Measurements from ENCODE around the gene ARHGEF10L. TPM values are rescaled to one million over a fixed set of nuclear protein-coding genes. Genes with fewer than 3 reads are reported as not detected.

The ARHGEF10L gene
- total and polyA plus RNA-seq, 5 experiments from 2014 or later: 0.27 to 0.34 TPM; not detected in 3

DNA sequence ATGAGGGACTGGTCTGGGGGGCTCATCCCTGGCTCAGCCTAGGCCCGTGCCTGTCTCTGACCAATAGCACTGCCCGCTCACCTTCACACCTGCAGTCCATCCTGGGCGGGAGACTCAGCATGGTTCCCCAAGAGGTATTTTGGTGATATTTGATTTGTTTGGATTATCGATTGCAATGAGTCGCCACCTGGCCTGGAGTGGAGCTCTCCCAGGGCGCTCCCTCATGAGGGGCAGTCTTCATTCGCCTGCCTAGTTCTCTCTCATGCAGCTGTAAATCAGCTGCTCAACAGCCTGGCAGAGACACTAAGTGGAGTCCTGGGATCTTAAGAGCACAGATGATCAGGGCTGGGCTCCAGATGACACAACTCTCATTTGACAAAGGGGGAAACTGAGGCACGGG lies 125.6 kb downstream of the ARHGEF10L start:
- no peaks in the 10 kb centered on the region for H3K9me3 Mint-ChIP-seq
- no peak overlapping the region for H3K4me3 Mint-ChIP-seq
- ATAC-seq (no peak), DNase-seq (no peak)
- no peak overlapping the region for H3K27ac Mint-ChIP-seq
- no peaks in the 10 kb centered on the region for H3K36me3 Mint-ChIP-seq
- POLR2A ChIA-PET: no interaction called here
- peaks cover 0 to 3% (median 0%) of the 10 kb centered on the region in 5 donors for H3K27me3 Mint-ChIP-seq
- H3K4me1 Mint-ChIP-seq: no peaks in the 10 kb centered on the region

DNA sequence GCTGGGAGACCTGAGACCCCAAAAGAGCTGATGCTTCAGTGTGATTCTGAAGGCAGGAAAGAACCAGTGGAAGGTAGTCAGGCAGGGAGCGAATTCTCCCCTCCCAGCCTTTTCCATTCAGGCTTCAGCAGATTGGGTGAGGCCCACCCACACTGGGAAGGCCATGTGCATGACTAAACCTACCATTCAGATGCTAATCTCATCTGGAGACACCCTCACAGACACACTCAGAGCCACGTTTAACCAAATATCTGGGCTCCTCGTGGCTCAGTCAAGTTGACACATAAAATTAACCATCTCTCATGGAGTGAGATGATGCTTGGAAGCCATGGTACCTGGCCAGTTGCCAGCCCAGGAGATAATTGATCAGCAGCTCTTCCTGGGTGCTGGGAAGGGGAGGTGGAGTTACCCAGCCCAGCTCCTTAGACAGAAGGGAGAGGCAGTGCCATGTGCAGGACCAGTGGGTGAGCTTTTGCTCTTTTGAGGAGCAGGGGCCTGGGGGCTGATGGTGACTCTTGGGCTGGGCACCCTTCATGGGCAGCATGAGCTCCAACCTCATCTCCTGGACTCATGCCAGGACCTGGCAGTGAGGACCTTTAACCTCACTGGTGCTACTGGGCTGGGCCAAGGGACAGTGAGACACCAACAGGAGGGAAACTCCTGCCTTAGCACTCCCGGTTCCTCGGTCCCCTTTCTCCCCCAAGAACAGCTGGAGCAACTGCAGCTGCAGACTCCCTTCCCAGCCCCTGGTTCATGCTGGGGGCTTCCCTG lies 126.6 kb downstream of the ARHGEF10L start:
- Mint-ChIP-seq H3K4me1 (no peaks in the 10 kb centered on the region), H3K4me3 (no peak overlapping the region), H3K27me3 (peaks cover 0 to 3% (median 0%) of the 10 kb centered on the region in 5 donors), H3K27ac (no peak overlapping the region), H3K9me3 (no peaks in the 10 kb centered on the region), H3K36me3 (no peaks in the 10 kb centered on the region)
- no peak for ATAC-seq
- POLR2A ChIA-PET: no interaction called here
- no peak for DNase-seq

DNA sequence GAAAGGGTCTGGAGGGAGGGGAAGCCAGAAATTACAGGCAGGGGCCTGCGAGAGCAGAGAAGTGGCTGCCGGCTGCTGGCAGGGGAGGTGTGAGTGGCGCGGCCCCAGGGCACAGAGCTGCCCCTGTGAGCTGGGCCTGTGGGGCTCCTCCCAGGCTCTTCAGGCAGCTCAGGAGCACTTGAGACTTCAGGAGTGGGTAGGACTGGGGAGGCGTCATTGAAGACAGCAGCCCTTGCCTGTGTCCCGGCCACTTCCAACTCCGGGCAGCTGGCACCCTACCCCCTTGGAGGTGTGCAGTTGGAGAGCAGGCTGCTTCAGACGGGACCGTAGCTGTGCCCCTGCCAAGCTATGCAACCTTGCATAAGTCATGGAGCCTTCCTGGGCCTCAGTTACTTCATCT lies 128.1 kb downstream of the ARHGEF10L start:
- ATAC-seq (no peak), DNase-seq (no peak)
- POLR2A ChIA-PET: no interaction called here
- H3K4me1 Mint-ChIP-seq: no peaks in the 10 kb centered on the region
- no peaks in the 10 kb centered on the region for H3K36me3 Mint-ChIP-seq
- H3K27me3 Mint-ChIP-seq: peaks cover 0 to 3% (median 0%) of the 10 kb centered on the region in 5 donors
- no peaks in the 10 kb centered on the region for H3K9me3 Mint-ChIP-seq
- no peak overlapping the region for H3K4me3 Mint-ChIP-seq
- no peak overlapping the region for H3K27ac Mint-ChIP-seq

DNA sequence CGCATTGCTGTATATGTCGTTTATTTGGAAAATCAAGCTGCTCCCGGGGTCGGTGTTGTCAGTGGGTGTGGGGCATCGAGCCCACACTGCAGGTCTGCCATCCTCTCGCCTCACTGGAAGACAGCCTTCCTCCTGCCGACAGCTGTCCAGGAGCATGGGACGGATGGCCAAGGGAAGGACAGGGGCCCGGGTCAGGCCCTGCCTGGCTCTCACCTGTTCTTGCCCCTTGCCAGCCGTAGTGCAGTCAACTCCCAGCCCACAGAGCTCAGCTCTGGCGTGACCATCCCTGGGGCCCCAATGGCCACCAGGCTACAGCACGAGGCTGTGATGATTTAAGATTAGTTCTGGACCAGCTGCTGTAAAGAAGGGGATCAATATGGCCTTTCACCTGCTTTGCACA lies 128.7 kb downstream of the ARHGEF10L start:
- Mint-ChIP-seq H3K4me3 (no peak overlapping the region), H3K9me3 (no peaks in the 10 kb centered on the region), H3K36me3 (no peaks in the 10 kb centered on the region), H3K4me1 (no peaks in the 10 kb centered on the region), H3K27ac (no peak overlapping the region), H3K27me3 (peaks cover 0 to 3% (median 0%) of the 10 kb centered on the region in 5 donors)
- DNase-seq (no peak), ATAC-seq (no peak)
- POLR2A ChIA-PET: no interaction called here

DNA sequence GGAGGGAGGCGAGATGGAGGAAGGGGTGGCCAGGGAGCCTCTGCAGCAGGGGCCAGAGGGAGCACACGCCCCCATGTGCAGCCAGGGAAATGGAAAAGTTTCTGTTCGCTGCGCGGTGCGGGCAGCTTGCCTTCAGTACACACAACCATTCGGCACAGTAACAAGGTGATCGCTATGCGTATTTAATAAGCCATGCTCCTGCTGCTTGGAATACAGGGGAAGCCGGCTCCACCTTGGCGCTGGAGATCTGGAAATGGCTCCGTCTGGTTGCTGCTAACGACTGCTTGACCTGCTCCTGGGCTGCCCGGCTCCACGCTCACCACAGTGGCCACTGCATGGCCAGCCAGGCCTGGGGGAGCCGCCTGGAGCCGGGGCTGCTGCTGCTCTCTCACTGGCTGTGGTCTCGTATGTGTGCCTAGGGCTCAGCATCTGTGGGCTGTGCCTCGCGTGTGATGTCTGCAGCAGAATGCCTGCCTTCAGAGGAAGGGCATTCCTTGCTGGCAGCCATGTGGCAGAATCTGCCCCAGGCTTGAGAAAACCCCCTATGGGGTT lies 129.2 kb downstream of the ARHGEF10L start:
- H3K27me3 Mint-ChIP-seq: peaks cover 0 to 3% (median 0%) of the 10 kb centered on the region in 5 donors
- no peak overlapping the region for H3K4me3 Mint-ChIP-seq
- no peaks in the 10 kb centered on the region for H3K36me3 Mint-ChIP-seq
- no peaks in the 10 kb centered on the region for H3K4me1 Mint-ChIP-seq
- no peak overlapping the region for H3K27ac Mint-ChIP-seq
- POLR2A ChIA-PET: no interaction called here
- no peak for DNase-seq
- no peak for ATAC-seq
- no peaks in the 10 kb centered on the region for H3K9me3 Mint-ChIP-seq

DNA sequence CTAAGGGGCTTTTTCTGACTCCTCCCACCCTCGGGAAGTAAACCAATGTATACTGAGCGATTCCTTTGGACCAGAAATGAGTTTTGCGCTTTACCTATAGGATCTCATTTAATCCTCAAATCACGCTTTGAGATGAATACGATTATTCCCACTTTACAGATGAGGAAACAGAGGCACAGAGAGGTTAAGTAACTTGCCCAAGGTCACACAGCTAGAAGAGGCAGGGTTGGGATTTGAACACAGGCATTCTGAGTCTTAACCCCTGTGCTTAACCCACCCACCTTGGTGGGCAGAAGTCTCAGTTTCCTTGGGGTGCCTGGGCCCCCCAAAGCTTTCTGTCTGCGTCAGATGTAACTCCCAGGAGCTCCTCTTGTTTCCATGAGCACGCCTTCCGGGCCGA lies 129.8 kb downstream of the ARHGEF10L start:
- POLR2A ChIA-PET: no interaction called here
- H3K9me3 Mint-ChIP-seq: no peaks in the 10 kb centered on the region
- H3K4me3 Mint-ChIP-seq: no peak overlapping the region
- H3K36me3 Mint-ChIP-seq: no peaks in the 10 kb centered on the region
- no peaks in the 10 kb centered on the region for H3K4me1 Mint-ChIP-seq
- no peak for DNase-seq
- ATAC-seq: no peak
- H3K27me3 Mint-ChIP-seq: peaks cover 0 to 5% (median 0%) of the 10 kb centered on the region in 5 donors
- no peak overlapping the region for H3K27ac Mint-ChIP-seq

DNA sequence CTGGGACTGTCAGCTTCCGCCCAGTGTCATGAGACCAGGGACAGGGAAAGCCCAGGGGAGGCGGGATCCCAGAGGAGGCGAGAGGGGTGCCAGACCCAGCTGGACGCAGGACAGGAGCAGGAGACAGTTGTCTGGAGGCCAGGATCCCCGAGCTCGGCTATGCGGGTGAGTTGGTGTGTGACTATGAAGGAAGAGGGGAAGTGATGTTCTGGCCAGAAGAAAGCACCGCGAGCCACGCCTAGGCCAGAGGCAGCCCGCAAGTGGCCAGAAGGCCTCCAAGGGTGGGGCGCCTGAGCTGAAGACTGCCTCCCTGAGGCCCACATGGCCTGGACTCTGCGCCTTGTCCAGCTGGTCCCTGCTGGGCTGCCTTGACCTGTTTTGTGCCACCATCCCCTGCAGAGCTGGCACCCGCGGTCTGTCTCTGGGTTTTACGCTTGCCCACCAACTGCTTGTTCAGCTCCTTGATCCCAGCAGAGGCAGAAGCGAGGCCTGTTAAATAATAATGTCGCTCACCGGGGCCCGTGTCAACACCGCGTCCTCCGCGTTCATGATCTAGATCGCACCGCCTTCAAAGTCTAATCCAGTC lies 130.5 kb downstream of the ARHGEF10L start:
- Mint-ChIP-seq H3K36me3 (no peaks in the 10 kb centered on the region), H3K4me3 (no peak overlapping the region), H3K4me1 (no peaks in the 10 kb centered on the region), H3K9me3 (no peaks in the 10 kb centered on the region), H3K27ac (no peak overlapping the region), H3K27me3 (peaks cover 0 to 6% (median 0%) of the 10 kb centered on the region in 5 donors)
- POLR2A ChIA-PET: no interaction called here
- ATAC-seq (no peak), DNase-seq (no peak)

DNA sequence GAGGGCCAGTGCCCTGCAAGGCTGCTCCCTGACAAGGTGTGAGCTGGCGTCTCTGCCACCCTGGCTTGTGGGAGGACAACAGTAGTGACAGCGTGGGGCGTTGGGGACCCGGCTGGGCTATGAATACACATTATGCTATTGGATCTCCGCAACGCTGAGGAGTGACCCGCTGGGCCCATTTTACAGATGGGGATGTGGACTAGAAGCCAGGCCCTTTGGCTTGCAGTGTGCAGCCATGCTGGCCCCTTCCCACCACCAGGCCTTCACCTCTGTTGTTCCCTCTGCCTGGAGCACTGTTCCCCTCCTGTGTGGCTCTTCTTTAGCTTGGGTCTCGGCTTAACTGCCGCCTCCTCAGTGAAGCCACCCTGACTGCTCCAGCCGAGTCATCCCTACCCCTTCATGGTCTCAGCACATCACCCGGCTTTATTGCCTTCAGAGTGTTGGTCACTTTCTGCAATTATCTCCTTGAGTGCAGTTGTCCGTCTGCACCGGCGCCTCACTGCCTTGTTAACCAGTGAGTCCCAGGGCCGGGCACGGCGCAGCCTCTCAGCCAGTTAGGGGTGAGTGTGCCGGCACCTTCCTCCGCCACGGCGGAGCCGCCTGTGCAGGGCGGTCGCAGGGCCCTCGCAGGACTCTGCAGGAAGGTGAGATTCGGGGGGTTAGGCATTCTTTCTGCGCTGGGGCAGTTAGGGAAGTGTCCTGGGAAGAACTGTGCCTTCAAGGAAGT lies 131.3 kb downstream of the ARHGEF10L start:
- Mint-ChIP-seq H3K27ac (no peak overlapping the region), H3K4me3 (no peak overlapping the region), H3K9me3 (no peaks in the 10 kb centered on the region), H3K36me3 (no peaks in the 10 kb centered on the region), H3K4me1 (no peaks in the 10 kb centered on the region), H3K27me3 (peaks cover 0 to 13% (median 0%) of the 10 kb centered on the region in 5 donors)
- ATAC-seq: no peak
- DNase-seq: no peak
- POLR2A ChIA-PET: no interaction called here

DNA sequence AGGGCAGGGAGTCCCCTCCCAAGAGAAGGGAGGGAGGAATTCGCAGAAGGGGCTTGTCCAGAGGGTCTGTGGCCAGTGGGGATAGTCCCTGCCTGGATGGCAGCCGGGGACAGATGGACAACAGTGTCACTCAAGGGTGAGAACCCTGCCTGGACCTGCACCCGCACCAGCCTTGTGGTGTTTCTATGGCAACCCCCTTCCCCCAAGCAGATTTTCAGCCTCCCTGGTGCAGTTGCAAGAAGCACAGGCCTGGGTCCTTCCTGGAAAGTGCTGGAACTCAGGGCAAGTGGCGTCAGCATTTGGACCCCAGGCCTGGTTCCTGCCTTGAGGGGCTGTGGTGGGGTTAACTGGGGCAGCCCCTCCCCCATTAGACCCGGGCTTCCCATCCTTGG lies 131.8 kb downstream of the ARHGEF10L start:
- Mint-ChIP-seq H3K4me3 (no peak overlapping the region), H3K9me3 (no peaks in the 10 kb centered on the region), H3K4me1 (no peaks in the 10 kb centered on the region), H3K27me3 (peaks cover 0 to 18% (median 0%) of the 10 kb centered on the region in 5 donors), H3K36me3 (no peaks in the 10 kb centered on the region), H3K27ac (no peak overlapping the region)
- POLR2A ChIA-PET: no interaction called here
- no peak for ATAC-seq
- DNase-seq: no peak

DNA sequence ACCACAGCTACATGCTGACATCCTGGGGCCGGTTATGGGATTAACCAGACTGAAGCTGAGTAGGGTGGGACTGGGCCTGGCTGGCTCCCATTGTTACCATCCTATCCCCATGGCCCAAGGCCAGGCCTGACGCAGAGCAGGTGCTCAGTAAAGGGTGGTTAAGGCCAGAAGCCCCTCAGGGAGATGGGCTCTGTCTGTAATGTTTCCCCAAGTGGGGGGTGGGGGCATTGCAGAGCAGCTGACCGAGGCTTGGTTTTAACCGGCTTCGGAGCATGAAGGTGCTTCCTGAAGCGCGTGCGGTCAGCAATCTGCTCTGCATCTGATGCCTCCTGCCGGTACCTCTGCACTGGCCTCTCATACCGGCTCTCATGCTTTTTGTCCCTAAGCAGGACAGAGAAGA lies 132.2 kb downstream of the ARHGEF10L start:
- ATAC-seq (no peak), DNase-seq (no peak)
- H3K27ac Mint-ChIP-seq: no peak overlapping the region
- no peak overlapping the region for H3K4me3 Mint-ChIP-seq
- POLR2A ChIA-PET: no interaction called here
- peaks cover 0 to 18% (median 0%) of the 10 kb centered on the region in 5 donors for H3K27me3 Mint-ChIP-seq
- no peaks in the 10 kb centered on the region for H3K4me1 Mint-ChIP-seq
- no peaks in the 10 kb centered on the region for H3K36me3 Mint-ChIP-seq
- H3K9me3 Mint-ChIP-seq: no peaks in the 10 kb centered on the region

DNA sequence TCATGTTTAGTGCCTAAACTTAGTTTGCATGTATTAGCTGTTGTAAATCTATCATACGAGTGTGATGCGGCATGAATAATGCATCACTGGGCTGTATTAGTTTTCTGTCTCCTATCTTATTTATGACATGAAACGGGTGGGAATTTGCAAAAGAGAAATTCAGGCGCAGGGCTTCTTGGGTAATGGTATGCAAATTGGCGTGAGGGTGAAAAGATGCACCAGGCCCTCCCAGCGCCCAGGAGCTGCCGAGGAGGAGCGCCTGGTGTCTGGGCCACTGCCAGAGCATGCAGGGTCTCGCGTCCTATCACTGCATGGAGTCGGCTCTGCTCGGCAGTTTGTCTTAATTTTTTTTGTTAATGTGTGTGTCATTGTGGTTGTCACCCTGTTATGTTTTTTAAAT lies 132.7 kb downstream of the ARHGEF10L start:
- Mint-ChIP-seq H3K27ac (no peak overlapping the region), H3K27me3 (peaks cover 0 to 19% (median under 1%) of the 10 kb centered on the region in 5 donors), H3K9me3 (no peaks in the 10 kb centered on the region), H3K36me3 (no peaks in the 10 kb centered on the region), H3K4me1 (peaks cover 0 to under 1% (median 0%) of the 10 kb centered on the region in 4 donors), H3K4me3 (no peak overlapping the region)
- no peak for DNase-seq
- POLR2A ChIA-PET: no interaction called here
- no peak for ATAC-seq

DNA sequence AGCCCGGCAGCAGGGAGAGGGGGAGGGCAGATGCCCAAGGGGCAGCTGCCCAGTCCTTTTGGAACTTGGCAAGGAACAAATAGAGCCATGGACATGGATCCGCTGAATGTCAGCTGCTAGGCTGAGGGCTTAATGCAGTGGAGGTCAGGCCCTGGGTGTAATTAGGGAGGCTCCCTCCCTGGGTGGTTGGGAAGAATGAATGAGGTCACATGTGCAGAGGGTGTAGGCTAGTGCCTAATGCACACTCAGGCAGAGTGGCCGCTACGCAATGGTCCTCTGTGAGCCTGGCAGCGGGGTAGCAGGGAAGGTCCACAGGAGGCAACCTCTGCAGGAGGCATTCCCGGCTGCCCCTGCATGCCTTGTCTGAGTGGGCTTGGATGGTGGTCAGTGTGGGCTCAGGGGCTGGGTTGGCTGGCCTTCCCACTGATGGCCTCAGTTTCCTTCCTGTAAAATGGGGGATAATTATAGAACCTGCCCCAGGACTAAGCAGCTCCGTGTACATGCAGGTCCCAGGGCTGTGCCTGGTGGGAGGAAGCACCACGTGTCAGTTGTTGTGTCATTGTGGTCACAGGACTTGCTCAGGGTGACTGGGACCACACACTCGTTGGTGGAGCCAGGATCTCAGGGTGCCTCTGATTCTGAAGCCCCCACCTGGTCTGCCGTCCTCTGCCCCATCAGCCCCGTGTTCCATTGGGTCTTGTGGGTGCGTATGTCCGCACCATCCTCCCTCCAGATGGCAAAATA lies 134.0 kb downstream of the ARHGEF10L start:
- no peaks in the 10 kb centered on the region for H3K36me3 Mint-ChIP-seq
- no peaks in the 10 kb centered on the region for H3K9me3 Mint-ChIP-seq
- POLR2A ChIA-PET: no interaction called here
- no peak for ATAC-seq
- DNase-seq: no peak
- no peak overlapping the region for H3K27ac Mint-ChIP-seq
- no peak overlapping the region for H3K4me3 Mint-ChIP-seq
- H3K27me3 Mint-ChIP-seq: peaks cover 0 to 19% (median 4%) of the 10 kb centered on the region in 5 donors
- peaks cover 0 to 3% (median 0%) of the 10 kb centered on the region in 4 donors for H3K4me1 Mint-ChIP-seq
